ENCODE results near the gene TMEM238. TPM values are rescaled to one million over a fixed set of nuclear protein-coding genes. Genes with fewer than 3 reads are reported as not detected.
A peak's percentile ranks its signal among the peaks of the same experiment; 100 is the strongest.

Gene TMEM238
- total RNA-seq, 4 donors from 2014 or later: 0.83 to 2.3 TPM; not detected in 2

DNA sequence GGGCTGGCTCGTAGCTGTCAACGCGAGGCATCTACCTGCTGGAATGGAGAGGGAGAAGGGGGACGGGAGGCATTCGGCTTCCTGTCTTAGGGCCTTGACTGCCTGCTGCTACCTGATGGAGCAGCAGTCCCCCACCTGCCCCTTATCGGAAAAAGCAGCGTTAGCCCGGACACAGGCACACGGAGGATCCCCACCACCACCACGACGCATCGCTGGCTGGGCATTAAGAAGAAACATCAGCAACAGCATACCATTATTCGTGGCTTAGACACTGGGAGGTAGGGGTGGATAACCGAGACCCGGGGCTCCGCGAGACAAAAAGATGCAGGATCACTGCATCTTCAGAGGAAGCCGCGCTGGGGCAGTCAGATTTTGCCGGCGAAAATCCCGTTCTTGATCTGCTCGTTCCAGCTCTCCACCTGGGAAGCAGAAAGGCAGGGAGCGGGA, 30.7 kb downstream of the TMEM238 start:
- no peak for TF ChIP-seq POLR2A (IDR thresholded peaks at IDR 0.05)
- TF ChIP-seq, protein P1, sequence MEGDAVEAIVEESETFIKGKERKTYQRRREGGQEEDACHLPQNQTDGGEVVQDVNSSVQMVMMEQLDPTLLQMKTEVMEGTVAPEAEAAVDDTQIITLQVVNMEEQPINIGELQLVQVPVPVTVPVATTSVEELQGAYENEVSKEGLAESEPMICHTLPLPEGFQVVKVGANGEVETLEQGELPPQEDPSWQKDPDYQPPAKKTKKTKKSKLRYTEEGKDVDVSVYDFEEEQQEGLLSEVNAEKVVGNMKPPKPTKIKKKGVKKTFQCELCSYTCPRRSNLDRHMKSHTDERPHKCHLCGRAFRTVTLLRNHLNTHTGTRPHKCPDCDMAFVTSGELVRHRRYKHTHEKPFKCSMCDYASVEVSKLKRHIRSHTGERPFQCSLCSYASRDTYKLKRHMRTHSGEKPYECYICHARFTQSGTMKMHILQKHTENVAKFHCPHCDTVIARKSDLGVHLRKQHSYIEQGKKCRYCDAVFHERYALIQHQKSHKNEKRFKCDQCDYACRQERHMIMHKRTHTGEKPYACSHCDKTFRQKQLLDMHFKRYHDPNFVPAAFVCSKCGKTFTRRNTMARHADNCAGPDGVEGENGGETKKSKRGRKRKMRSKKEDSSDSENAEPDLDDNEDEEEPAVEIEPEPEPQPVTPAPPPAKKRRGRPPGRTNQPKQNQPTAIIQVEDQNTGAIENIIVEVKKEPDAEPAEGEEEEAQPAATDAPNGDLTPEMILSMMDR (IDR thresholded peaks at IDR 0.05): no peak
- H3K36me3 ChIP-seq: no peaks in the 10 kb centered on the region
- no peaks in the 10 kb centered on the region for H3K9me3 ChIP-seq
- H3K4me3 ChIP-seq: peak overlapping the region; percentile 22 to 29
- intact Hi-C loops (cut with DNase I; ENCODE audit: low total_unique reads): no loop called here
- peaks cover 24 to 36% of the 10 kb centered on the region in 2 donors for H3K27me3 ChIP-seq
- peaks cover 5 to 16% of the 10 kb centered on the region in 2 donors for H3K4me1 ChIP-seq
- H3K27ac ChIP-seq: no peak overlapping the region
- DNase-seq: no peak

DNA sequence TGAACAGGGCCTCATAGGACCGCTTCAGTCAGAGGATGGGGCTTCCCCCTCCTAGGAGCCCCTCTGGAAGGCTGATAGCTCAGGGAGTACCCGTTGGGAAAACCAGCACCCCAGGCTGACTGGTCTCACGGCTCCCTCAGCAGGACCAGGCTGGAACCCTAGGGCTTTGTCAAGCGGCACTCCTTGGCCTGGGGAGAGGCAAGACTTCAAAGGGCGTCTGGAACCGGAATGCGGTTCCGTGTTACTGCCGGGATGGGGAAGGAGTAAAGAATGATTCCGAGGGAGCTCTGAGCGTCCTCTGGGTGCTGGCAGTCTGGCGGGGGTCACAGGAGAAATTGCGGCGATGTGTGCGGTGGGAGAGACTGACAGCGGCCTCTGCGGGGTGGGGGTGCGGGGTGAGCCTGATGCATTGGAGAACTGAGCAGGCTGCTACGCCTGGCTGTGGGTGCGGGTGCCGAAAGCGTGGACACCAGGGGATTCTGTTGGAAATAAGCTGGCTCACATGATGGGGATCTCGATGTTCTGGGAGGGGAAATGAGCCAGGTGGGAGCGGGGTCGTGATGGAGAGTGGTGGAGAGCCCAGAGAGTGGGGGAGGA, 31.4 kb downstream of the TMEM238 start:
- intact Hi-C loops (cut with DNase I; ENCODE audit: low total_unique reads): no loop called here
- no peak overlapping the region for H3K27ac ChIP-seq
- no peak overlapping the region for H3K4me3 ChIP-seq
- TF ChIP-seq, protein P1 (IDR thresholded peaks at IDR 0.05): no peak
- no peak for TF ChIP-seq POLR2A (IDR thresholded peaks at IDR 0.05)
- no peaks in the 10 kb centered on the region for H3K36me3 ChIP-seq
- H3K4me1 ChIP-seq: peaks cover 5 to 16% of the 10 kb centered on the region in 2 donors
- H3K27me3 ChIP-seq: peaks cover 24 to 36% of the 10 kb centered on the region in 2 donors
- no peak for DNase-seq
- no peaks in the 10 kb centered on the region for H3K9me3 ChIP-seq

DNA sequence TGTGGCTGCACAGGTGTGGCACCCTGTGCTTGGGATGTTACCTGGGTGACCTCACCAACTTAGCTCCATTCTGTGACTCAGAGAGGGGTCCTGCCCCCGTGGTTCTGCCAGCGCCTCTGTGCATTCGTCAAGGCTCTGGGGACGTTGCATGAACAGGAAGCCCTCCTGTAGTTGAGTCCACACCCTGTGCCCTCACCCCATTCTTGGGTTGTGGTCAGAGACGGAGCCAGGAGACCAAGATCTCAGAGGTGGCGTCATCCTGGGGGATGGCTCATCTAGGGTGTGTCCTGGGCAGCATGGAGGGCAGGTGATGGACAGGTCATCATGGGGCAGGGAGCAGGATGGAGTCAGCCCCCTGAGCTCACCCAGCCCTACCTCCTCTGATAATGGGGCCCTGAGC, 32.1 kb downstream of the TMEM238 start:
- Histone ChIP-seq H3K27me3 (peaks cover 24 to 36% of the 10 kb centered on the region in 2 donors), H3K9me3 (no peaks in the 10 kb centered on the region), H3K4me3 (no peak overlapping the region), H3K4me1 (peaks cover 5 to 16% of the 10 kb centered on the region in 2 donors), H3K36me3 (no peaks in the 10 kb centered on the region), H3K27ac (no peak overlapping the region)
- no peak for DNase-seq
- TF ChIP-seq POLR2A (IDR thresholded peaks at IDR 0.05): no peak
- TF ChIP-seq, protein P1 (IDR thresholded peaks at IDR 0.05): no peak
- intact Hi-C loops (cut with DNase I; ENCODE audit: low total_unique reads): no loop called here

DNA sequence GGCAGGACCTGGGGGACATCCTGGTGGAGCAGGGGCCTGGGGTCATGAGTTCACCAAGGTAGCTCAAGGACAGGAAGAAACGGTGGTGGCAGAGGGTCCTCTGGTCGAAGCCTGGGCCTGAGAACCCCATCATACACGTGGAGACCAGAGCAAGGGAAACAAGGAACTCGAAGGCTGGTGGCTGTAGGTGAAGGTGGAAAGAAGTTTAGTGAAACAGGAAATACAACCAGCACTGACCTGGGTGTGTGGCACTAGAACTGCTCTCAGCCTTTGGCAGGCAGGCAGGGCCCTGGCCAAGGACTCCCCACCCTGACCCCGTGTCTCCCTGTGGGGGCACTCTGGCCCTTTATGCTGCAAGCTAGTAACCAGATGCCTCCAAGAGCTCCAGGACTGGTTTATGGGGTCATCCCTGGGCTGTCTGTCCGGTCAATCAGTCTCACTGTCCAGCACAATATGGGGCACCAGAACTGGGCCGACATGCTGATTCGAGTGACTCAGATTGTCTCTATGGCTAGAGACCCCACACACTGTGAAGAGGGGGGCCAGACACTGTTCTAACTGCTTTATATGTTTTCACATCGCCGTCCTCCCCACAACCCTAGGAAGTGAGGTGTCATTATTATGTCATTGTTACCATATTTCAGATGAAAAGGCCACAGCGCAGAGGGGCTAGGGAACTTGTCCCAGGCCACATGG, 33.3 kb downstream of the TMEM238 start:
- intact Hi-C loops (cut with DNase I; ENCODE audit: low total_unique reads): no loop called here
- Histone ChIP-seq H3K27me3 (peaks cover 24 to 36% of the 10 kb centered on the region in 2 donors), H3K36me3 (no peaks in the 10 kb centered on the region), H3K4me3 (no peak overlapping the region), H3K27ac (no peak overlapping the region), H3K9me3 (no peaks in the 10 kb centered on the region), H3K4me1 (peaks cover 5 to 16% of the 10 kb centered on the region in 2 donors)
- DNase-seq: no peak
- TF ChIP-seq, protein P1 (IDR thresholded peaks at IDR 0.05): no peak
- no peak for TF ChIP-seq POLR2A (IDR thresholded peaks at IDR 0.05)

DNA sequence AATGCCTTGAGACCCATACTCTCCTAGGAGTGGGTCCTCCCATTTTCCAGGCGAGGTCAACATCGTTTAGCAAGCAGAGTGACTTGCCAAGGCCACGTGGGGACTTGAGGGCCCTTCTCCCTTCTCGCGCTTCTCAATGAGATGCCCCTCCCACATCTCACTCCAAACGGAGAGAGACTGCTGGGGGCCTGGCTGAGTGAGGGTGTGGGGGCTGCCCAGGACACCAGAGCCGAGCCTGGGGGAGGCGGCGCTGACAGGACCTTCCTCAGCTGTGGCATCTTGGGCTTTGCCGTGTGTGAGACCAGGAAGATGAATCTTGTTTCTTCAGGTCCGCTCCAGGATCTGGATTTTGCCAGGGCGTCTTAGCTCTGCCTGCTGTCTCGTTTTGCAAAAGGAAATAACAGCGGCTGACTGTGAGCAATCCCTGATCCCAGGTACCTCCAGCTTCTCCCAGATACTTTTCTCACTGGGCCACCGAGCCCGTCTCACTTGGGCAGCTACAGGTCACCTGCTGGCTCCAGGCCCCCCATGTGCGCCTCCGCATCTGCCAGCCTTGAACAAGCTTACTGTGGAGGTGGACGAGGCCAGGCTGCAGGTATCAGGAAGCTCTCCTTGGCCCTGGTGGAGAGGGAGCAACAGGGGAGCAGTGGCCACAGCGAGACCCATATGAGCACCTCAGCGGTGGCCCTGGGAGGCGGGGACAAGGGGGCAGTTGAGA, 35.6 kb downstream of the TMEM238 start:
- intact Hi-C loops (cut with DNase I; ENCODE audit: low total_unique reads): no loop called here
- no peaks in the 10 kb centered on the region for H3K9me3 ChIP-seq
- no peak for TF ChIP-seq POLR2A (IDR thresholded peaks at IDR 0.05)
- TF ChIP-seq, protein P1 (IDR thresholded peaks at IDR 0.05): no peak

More for the DNA sequence above, 35.6 kb downstream of the TMEM238 start:
- peaks cover 14 to 23% of the 10 kb centered on the region in 2 donors for H3K27me3 ChIP-seq
- DNase-seq: no peak
- H3K4me1 ChIP-seq: peaks cover 3 to 5% of the 10 kb centered on the region in 2 donors
- H3K4me3 ChIP-seq: no peak overlapping the region
- no peak overlapping the region for H3K27ac ChIP-seq
- no peaks in the 10 kb centered on the region for H3K36me3 ChIP-seq
